Breast epithelium (tissue), 3 donors: ENCODE results near the gene RSPH6A.

Source experiments
- CTCF ChIP-seq, 3 donors: fragments of 450-650 bp; IDR thresholded peaks; one replicate each; pipeline ENCODE4 v1.5.1; 2016 to 2017; ENCODE audit warnings: antibody characterized with exemption in 3 of 3, mild to moderate bottlenecking in 3 of 3, moderate library complexity in 3 of 3
- POLR2A ChIP-seq: fragments of 450-650 bp; IDR thresholded peaks from one replicate; pipeline ENCODE4 v1.6.1; 2016; ENCODE audit warnings: antibody characterized with exemption, mild to moderate bottlenecking, moderate library complexity
- POLR2AphosphoS5 ChIP-seq, 3 donors: sonication (generic); formaldehyde crosslinking; IDR thresholded peaks; one replicate each; pipeline ENCODE4 v1.6.1; 2017; ENCODE audit warnings: antibody characterized with exemption in 3 of 3

DNA sequence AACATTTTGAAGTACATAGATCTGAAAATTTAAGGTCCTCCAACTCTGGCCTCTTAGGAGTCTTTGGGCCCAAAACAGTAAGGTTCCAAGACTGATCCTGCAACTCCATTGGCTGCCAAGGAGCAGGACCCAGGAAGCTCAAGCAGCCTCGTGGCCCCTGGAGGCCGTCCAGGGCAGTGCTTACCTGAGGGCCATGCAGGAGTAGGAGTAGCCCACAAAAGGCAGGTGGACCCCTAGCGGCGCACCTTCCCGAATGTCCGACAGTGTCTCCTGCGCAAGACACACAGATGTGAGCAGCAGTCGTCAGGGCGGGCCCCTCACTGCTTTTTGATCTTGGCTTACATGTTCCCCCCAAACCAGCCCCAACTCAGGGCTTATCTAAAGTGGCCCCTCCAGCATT is 40.3 kb downstream of the RSPH6A start:
- no peak for TF ChIP-seq CTCF (IDR thresholded peaks at IDR 0.05)
- TF ChIP-seq POLR2AphosphoS5 (IDR thresholded peaks at IDR 0.05) = no peak
- no peak for TF ChIP-seq POLR2A
